ENCODE measurements around the gene SAMMSON. TPM values are rescaled to one million over a fixed set of nuclear protein-coding genes. Genes with fewer than 3 reads are reported as not detected.

Gene SAMMSON
- total RNA-seq, 1 donor from 2014 or later: not detected

- peaks cover 10% of the 10 kb centered on the region for H3K9me3 Mint-ChIP-seq
- no peak for DNase-seq (ENCODE audit: low read depth, low spot score)
- no peaks in the 10 kb centered on the region for H3K27me3 Mint-ChIP-seq (ENCODE audit: low read depth)
- no peak for TF ChIP-seq CTCF (conservative IDR thresholded peaks at IDR 0.05)
- no peak overlapping the region for H3K4me3 Mint-ChIP-seq
- H3K36me3 Mint-ChIP-seq (ENCODE audit: low read depth): peaks cover 2% of the 10 kb centered on the region
- H3K4me1 Mint-ChIP-seq: peaks cover 17% of the 10 kb centered on the region
- no peak overlapping the region for H3K27ac Mint-ChIP-seq (ENCODE audit: unreplicated experiment)
Measured at GRCh38 chr3:69985266-69985665, 14.3 kb upstream of the SAMMSON start.

- Mint-ChIP-seq H3K9me3 (peaks cover 3% of the 10 kb centered on the region), H3K27ac (ENCODE audit: unreplicated experiment) (no peak overlapping the region), H3K4me3 (no peak overlapping the region), H3K4me1 (peaks cover 17% of the 10 kb centered on the region), H3K36me3 (ENCODE audit: low read depth) (no peaks in the 10 kb centered on the region), H3K27me3 (ENCODE audit: low read depth) (no peaks in the 10 kb centered on the region)
- no peak for DNase-seq (ENCODE audit: low read depth, low spot score)
- TF ChIP-seq CTCF (conservative IDR thresholded peaks at IDR 0.05): no peak
Measured at GRCh38 chr3:69986419-69986818, 13.1 kb upstream of the SAMMSON start.

GRCh38 chr3:69987833-69988232, 11.7 kb upstream of the SAMMSON start:
- Mint-ChIP-seq H3K4me1 (peaks cover 17% of the 10 kb centered on the region), H3K36me3 (ENCODE audit: low read depth) (no peaks in the 10 kb centered on the region), H3K27ac (ENCODE audit: unreplicated experiment) (no peak overlapping the region), H3K9me3 (peaks cover 3% of the 10 kb centered on the region), H3K27me3 (ENCODE audit: low read depth) (no peaks in the 10 kb centered on the region), H3K4me3 (no peak overlapping the region)
- TF ChIP-seq CTCF (conservative IDR thresholded peaks at IDR 0.05): no peak
- DNase-seq (ENCODE audit: low read depth, low spot score): no peak

GRCh38 chr3:69993757-69994156, 5.8 kb upstream of the SAMMSON start:
- no peaks in the 10 kb centered on the region for H3K36me3 Mint-ChIP-seq (ENCODE audit: low read depth)
- TF ChIP-seq CTCF (conservative IDR thresholded peaks at IDR 0.05): no peak
- no peaks in the 10 kb centered on the region for H3K9me3 Mint-ChIP-seq
- no peak overlapping the region for H3K4me3 Mint-ChIP-seq
- DNase-seq (ENCODE audit: low read depth, low spot score): no peak
- peaks cover 18% of the 10 kb centered on the region for H3K4me1 Mint-ChIP-seq
- no peak overlapping the region for H3K27ac Mint-ChIP-seq (ENCODE audit: unreplicated experiment)
- H3K27me3 Mint-ChIP-seq (ENCODE audit: low read depth): no peaks in the 10 kb centered on the region

- Mint-ChIP-seq H3K36me3 (ENCODE audit: low read depth) (no peaks in the 10 kb centered on the region), H3K27me3 (ENCODE audit: low read depth) (no peaks in the 10 kb centered on the region), H3K27ac (ENCODE audit: unreplicated experiment) (no peak overlapping the region), H3K4me3 (no peak overlapping the region), H3K4me1 (peaks cover 29% of the 10 kb centered on the region), H3K9me3 (peaks cover 3% of the 10 kb centered on the region)
- no peak for DNase-seq (ENCODE audit: low read depth, low spot score)
- TF ChIP-seq CTCF (conservative IDR thresholded peaks at IDR 0.05): no peak
Measured at GRCh38 chr3:69994919-69995318, 4.6 kb upstream of the SAMMSON start.

All from neural crest cell (in vitro differentiated cells).